ENCODE data around the gene SLC26A8. TPM values are rescaled to one million over a fixed set of nuclear protein-coding genes. Genes with fewer than 3 reads are reported as not detected.
"Not testable (repeated sequence)": the region's sequence is repeated elsewhere in the genome, so short reads cannot be mapped to it uniquely, and the experiment has no call there.

The SLC26A8 gene
- total and polyA plus RNA-seq, 4 donors: 0.20 to 1.1 (median 0.48) TPM

DNA sequence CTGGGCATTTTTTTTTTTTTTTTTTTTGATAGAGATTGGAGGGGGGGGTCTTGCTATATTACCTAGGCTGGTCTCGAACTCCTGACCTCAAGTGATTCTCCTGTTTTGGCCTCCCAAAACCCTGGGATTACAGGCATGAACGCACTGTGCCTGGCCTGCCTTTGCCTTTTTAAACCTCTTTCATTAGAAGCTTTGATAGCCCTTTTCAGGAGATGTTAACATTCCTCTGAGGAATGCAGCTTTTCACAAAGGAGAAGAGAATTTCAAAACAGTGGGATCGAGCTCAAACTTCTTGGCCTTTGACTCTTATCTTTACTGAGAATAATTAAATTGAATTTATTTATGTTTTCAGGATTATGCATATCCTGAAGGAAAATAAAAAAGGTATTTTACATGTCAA, 31.3 kb downstream of the SLC26A8 start:
- Histone ChIP-seq H3K9me3 (ENCODE audit: control insufficient read depth in 4 of 4, insufficient read depth in 3 of 4, low read length in 3 of 4) (no peaks in the 10 kb centered on the region), H3K36me3 (ENCODE audit: control insufficient read depth in 4 of 4, insufficient read depth in 4 of 4, low read length in 4 of 4) (no peaks in the 10 kb centered on the region), H3K4me1 (ENCODE audit: control insufficient read depth in 5 of 5, insufficient read depth in 5 of 5, low read length in 5 of 5) (no peaks in the 10 kb centered on the region), H3K27ac (ENCODE audit: low read depth in 1 of 2, low read length in 1 of 2) (no peak overlapping the region), H3K4me3 (no peak overlapping the region), H3K9ac (ENCODE audit: insufficient read depth in 1 of 2, low read length in 2 of 2) (no peak overlapping the region), H3K27me3 (ENCODE audit: control insufficient read depth in 3 of 3, insufficient read depth in 3 of 3, low read length in 2 of 3) (no peaks in the 10 kb centered on the region)
- DNase-seq (no peak), ATAC-seq (ENCODE audit: insufficient read depth, low FRiP score) (no peak)
- TF ChIP-seq, protein P1, sequence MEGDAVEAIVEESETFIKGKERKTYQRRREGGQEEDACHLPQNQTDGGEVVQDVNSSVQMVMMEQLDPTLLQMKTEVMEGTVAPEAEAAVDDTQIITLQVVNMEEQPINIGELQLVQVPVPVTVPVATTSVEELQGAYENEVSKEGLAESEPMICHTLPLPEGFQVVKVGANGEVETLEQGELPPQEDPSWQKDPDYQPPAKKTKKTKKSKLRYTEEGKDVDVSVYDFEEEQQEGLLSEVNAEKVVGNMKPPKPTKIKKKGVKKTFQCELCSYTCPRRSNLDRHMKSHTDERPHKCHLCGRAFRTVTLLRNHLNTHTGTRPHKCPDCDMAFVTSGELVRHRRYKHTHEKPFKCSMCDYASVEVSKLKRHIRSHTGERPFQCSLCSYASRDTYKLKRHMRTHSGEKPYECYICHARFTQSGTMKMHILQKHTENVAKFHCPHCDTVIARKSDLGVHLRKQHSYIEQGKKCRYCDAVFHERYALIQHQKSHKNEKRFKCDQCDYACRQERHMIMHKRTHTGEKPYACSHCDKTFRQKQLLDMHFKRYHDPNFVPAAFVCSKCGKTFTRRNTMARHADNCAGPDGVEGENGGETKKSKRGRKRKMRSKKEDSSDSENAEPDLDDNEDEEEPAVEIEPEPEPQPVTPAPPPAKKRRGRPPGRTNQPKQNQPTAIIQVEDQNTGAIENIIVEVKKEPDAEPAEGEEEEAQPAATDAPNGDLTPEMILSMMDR (IDR thresholded peaks at IDR 0.05; ENCODE audit: control extremely low read depth, extremely low read depth): no peak
- 86 to 90% methylated on average over 3 of the region's 3 CpGs for WGBS, 2 donors

DNA sequence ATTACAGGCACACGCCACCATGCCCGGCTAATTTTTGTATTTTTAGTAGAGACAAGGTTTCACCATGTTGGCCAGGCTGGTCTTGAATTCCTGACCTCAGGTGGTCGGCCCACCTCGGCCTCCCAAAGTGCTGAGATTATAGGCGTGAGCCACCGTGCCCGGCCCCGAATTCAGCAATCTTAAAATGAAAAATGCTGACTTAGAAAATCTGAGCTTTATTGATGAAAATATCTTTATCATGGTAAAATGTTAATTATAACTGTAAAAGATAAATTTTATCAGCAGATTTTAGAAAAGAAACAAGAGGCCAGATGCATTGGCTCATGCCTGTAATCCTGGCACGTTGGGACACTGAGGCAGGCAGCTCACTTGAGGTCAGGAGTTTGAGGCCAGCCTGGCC, 36.4 kb downstream of the SLC26A8 start:
- not testable (repeated sequence) for H3K9ac ChIP-seq (ENCODE audit: insufficient read depth in 1 of 2, low read length in 2 of 2); DNase-seq; ATAC-seq (ENCODE audit: insufficient read depth, low FRiP score); H3K4me1 ChIP-seq (ENCODE audit: control insufficient read depth in 5 of 5, insufficient read depth in 5 of 5, low read length in 5 of 5); H3K36me3 ChIP-seq (ENCODE audit: control insufficient read depth in 4 of 4, insufficient read depth in 4 of 4, low read length in 4 of 4); H3K27ac ChIP-seq (ENCODE audit: low read depth in 1 of 2, low read length in 1 of 2); H3K27me3 ChIP-seq (ENCODE audit: control insufficient read depth in 3 of 3, insufficient read depth in 3 of 3, low read length in 2 of 3); H3K9me3 ChIP-seq (ENCODE audit: control insufficient read depth in 4 of 4, insufficient read depth in 3 of 4, low read length in 3 of 4); H3K4me3 ChIP-seq
- 92 to 96% methylated on average over 9 of the region's 9 CpGs for WGBS, 2 donors

DNA sequence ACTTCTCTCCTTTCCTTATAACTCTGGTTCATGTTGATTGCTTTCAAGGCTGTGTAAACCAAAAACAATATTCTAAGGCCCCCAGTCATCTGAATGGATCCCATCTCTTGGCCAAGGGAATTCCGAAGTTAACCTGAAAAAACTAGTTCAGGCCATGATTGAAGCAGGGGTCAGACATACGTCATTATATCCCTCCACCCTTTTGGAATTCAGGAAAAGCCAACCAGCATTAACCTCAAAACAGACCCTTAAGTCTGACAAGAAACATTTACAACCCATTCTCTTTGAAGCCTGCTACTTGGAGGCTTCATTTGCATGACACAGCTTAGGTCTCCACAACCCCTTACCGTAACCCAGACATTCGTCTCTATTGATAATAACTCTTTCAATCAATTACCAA, 39.7 kb downstream of the SLC26A8 start:
- DNase-seq: no peak
- Histone ChIP-seq H3K4me3 (no peak overlapping the region), H3K27me3 (ENCODE audit: control insufficient read depth in 3 of 3, insufficient read depth in 3 of 3, low read length in 2 of 3) (no peaks in the 10 kb centered on the region), H3K9me3 (ENCODE audit: control insufficient read depth in 4 of 4, insufficient read depth in 3 of 4, low read length in 3 of 4) (no peaks in the 10 kb centered on the region), H3K27ac (ENCODE audit: low read depth in 1 of 2, low read length in 1 of 2) (no peak overlapping the region), H3K9ac (ENCODE audit: insufficient read depth in 1 of 2, low read length in 2 of 2) (no peak overlapping the region), H3K36me3 (ENCODE audit: control insufficient read depth in 4 of 4, insufficient read depth in 4 of 4, low read length in 4 of 4) (no peaks in the 10 kb centered on the region), H3K4me1 (ENCODE audit: control insufficient read depth in 5 of 5, insufficient read depth in 5 of 5, low read length in 5 of 5) (no peaks in the 10 kb centered on the region)
- no peak for ATAC-seq (ENCODE audit: insufficient read depth, low FRiP score)
- 82 to 85% methylated on average over 4 of the region's 4 CpGs for WGBS, 2 donors
- TF ChIP-seq, protein P1 (IDR thresholded peaks at IDR 0.05; ENCODE audit: control extremely low read depth, extremely low read depth): no peak

DNA sequence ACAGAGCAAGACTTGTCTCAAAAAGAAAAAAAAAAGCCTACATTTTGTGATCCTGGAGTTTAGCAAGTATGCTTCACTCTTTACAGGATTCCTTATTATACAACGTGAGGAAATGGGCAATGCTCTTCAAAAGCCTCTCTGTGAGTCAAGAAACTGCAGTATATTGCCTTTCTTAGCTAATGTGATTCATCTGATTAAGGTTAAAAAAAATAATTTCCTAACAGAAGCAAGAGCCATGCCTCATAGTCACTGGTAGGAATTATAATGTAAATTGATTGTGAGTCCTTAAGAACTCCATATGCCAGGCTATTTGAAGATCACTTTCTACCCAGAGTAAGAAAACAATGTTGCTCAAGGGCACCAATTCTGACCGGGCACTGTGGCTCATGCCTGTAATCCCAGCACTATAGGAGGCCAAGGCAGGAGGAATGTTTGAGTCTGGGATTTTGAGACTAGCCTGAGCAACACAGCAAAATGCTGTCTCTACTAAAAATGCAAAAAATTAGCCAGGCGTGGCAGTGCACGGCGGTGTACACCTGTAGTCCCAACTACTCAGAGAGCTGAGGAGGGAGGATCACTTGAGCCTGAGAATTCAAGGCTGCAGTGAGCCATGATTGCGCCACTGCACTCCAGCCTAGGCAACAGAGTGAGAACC, 43.3 kb downstream of the SLC26A8 start:
- no peak for ATAC-seq (ENCODE audit: insufficient read depth, low FRiP score)
- TF ChIP-seq, protein P1 (IDR thresholded peaks at IDR 0.05; ENCODE audit: control extremely low read depth, extremely low read depth): no peak
- H3K4me1 ChIP-seq (ENCODE audit: control insufficient read depth in 5 of 5, insufficient read depth in 5 of 5, low read length in 5 of 5): no peaks in the 10 kb centered on the region
- H3K27me3 ChIP-seq (ENCODE audit: control insufficient read depth in 3 of 3, insufficient read depth in 3 of 3, low read length in 2 of 3): no peaks in the 10 kb centered on the region
- 80 to 91% methylated on average over 6 of the region's 6 CpGs for WGBS, 2 donors
- H3K9me3 ChIP-seq (ENCODE audit: control insufficient read depth in 4 of 4, insufficient read depth in 3 of 4, low read length in 3 of 4): no peaks in the 10 kb centered on the region
- no peak for DNase-seq
- no peak overlapping the region for H3K4me3 ChIP-seq
- H3K9ac ChIP-seq (ENCODE audit: insufficient read depth in 1 of 2, low read length in 2 of 2): no peak overlapping the region
- H3K27ac ChIP-seq (ENCODE audit: low read depth in 1 of 2, low read length in 1 of 2): no peak overlapping the region
- no peaks in the 10 kb centered on the region for H3K36me3 ChIP-seq (ENCODE audit: control insufficient read depth in 4 of 4, insufficient read depth in 4 of 4, low read length in 4 of 4)

DNA sequence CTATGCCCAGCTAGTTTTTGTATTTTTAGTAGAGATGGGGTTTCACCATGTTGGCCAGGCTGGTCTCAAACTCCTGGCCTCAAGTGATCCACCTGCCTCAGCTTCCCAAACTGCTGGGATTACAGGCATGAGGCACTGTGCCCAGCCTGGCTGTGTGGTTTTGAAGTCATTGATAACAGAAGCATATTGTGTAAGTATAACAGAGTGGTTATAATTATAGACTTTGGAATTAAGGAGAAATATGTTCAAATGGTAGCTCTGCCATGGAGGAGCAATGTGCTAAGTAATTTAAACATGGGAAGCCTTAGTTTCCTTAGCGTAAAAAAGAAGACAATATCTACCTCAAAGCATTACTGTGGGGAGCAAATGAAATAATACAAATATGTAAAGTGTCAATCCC, 44.3 kb downstream of the SLC26A8 start:
- WGBS, 2 donors: 96 to 98% methylated on average over 1 of the region's 1 CpG
- ATAC-seq (ENCODE audit: insufficient read depth, low FRiP score): not testable (repeated sequence)

More for the DNA sequence above, 44.3 kb downstream of the SLC26A8 start:
- not testable (repeated sequence) for H3K27ac ChIP-seq (ENCODE audit: low read depth in 1 of 2, low read length in 1 of 2); H3K27me3 ChIP-seq (ENCODE audit: control insufficient read depth in 3 of 3, insufficient read depth in 3 of 3, low read length in 2 of 3); H3K4me1 ChIP-seq (ENCODE audit: control insufficient read depth in 5 of 5, insufficient read depth in 5 of 5, low read length in 5 of 5); DNase-seq; H3K9ac ChIP-seq (ENCODE audit: insufficient read depth in 1 of 2, low read length in 2 of 2); H3K9me3 ChIP-seq (ENCODE audit: control insufficient read depth in 4 of 4, insufficient read depth in 3 of 4, low read length in 3 of 4); H3K4me3 ChIP-seq; H3K36me3 ChIP-seq (ENCODE audit: control insufficient read depth in 4 of 4, insufficient read depth in 4 of 4, low read length in 4 of 4)

All from lung (tissue), 12 donors.